HepG2 (cell line): Measurements from ENCODE around the gene HCFC1R1. TPM values are rescaled to one million over a fixed set of nuclear protein-coding genes. Genes with fewer than 3 reads are reported as not detected.

Experiments used
- HCFC1 ChIP-seq: fragments of 150-350 bp; IDR thresholded peaks from 2 replicates; pipeline ENCODE4 v1.6.1; 2014; ENCODE audit warnings: low read depth, low read length
- IRF2 ChIP-seq: IDR thresholded peaks from 2 replicates; pipeline ENCODE4 v1.6.1; 2018; ENCODE audit warnings: missing genetic modification reagents, missing compliant biosample characterization
- JUND ChIP-seq: sonication (generic); formaldehyde crosslinking; IDR thresholded peaks from 2 replicates; pipeline ENCODE4 v1.8.0; 2022; ENCODE audit warnings: mild to moderate bottlenecking, missing genetic modification reagents
- MIER3 ChIP-seq: IDR thresholded peaks from 2 replicates; pipeline ENCODE4 v1.6.1; 2016; ENCODE audit warnings: missing compliant biosample characterization, borderline replicate concordance
- SMC3 ChIP-seq: IDR thresholded peaks from 2 replicates; pipeline ENCODE4 v1.6.1; 2011; ENCODE audit warnings: low read length, improper control_type of control experiment
- ZBTB42 ChIP-seq: sonication (generic); formaldehyde crosslinking; IDR thresholded peaks from 2 replicates; pipeline ENCODE4 v1.5.0; 2020; ENCODE audit warnings: mild to moderate bottlenecking, missing genetic modification reagents
- ZNF460 ChIP-seq: sonication (generic); formaldehyde crosslinking; IDR thresholded peaks from 2 replicates; pipeline ENCODE4 v1.5.1; 2020; ENCODE audit warnings: missing genetic modification reagents, mild to moderate bottlenecking, borderline replicate concordance
- ZNF468 ChIP-seq: sonication (generic); formaldehyde crosslinking; IDR thresholded peaks from 2 replicates; pipeline ENCODE4 v1.8.0; 2022; ENCODE audit warnings: mild to moderate bottlenecking, moderate library complexity, missing genetic modification reagents
- ZNF619 ChIP-seq: sonication (generic); formaldehyde crosslinking; IDR thresholded peaks from 2 replicates; pipeline ENCODE4 v1.4.0; 2020; ENCODE audit warnings: mild to moderate bottlenecking, missing genetic modification reagents
- polyA plus RNA-seq, 8 experiments: library from polyadenylated mRNA; depleted of rRNA in 3 of 8; stranded (reverse) in 7 of 8; unstranded in 1 of 8; fragments of >200 nt; fragmentation: Illumina TruSeq in 4 of 8; extraction: Trizol in 4 of 8; gene quantifications; 2 replicates each; pipeline versions ENCODE4 v1.2.1 to v1.2.3, GENCODE V29; 2011 to 2016; ENCODE audit warnings: low read depth in 4 of 8, missing spikeins in 1 of 8, mixed read lengths in 1 of 8; ENCODE audit not compliant: insufficient read depth in 1 of 8
- total RNA-seq, 5 experiments: library from RNA; depleted of rRNA; stranded (reverse); fragments of >200 nt; fragmentation: Illumina TruSeq; extraction: Trizol; gene quantifications; 2 replicates each; pipeline ENCODE4 v1.2.3, GENCODE V29; 2016; ENCODE audit warnings: low read depth in 1 of 5
- TF ChIP-seq, protein P1 (sequence below): sonication (generic); formaldehyde crosslinking; IDR thresholded peaks from 2 replicates; pipeline ENCODE4 v1.4.0; 2020; ENCODE audit warnings: missing genetic modification reagents, mild to moderate bottlenecking, borderline replicate concordance
- TF ChIP-seq, protein P2 (sequence below): sonication (generic); formaldehyde crosslinking; IDR thresholded peaks from 2 replicates; pipeline ENCODE4 v1.4.0; 2020; ENCODE audit warnings: missing genetic modification reagents, mild to moderate bottlenecking, borderline replicate concordance
- TF ChIP-seq, protein P3 (sequence below): sonication (generic); formaldehyde crosslinking; IDR thresholded peaks from 2 replicates; pipeline ENCODE4 v1.4.0; 2020; ENCODE audit warnings: missing genetic modification reagents
- TF ChIP-seq, protein P4 (sequence below): sonication (generic); formaldehyde crosslinking; IDR thresholded peaks from 2 replicates; pipeline ENCODE4 v1.4.0; 2020; ENCODE audit warnings: missing genetic modification reagents
- TF ChIP-seq, protein P5 (sequence below): sonication (generic); formaldehyde crosslinking; IDR thresholded peaks from 2 replicates; pipeline ENCODE4 v1.4.0; 2020; ENCODE audit warnings: low read depth, mild to moderate bottlenecking, missing genetic modification reagents

HCFC1R1 gene
- total and polyA plus RNA-seq, 2 of the 13 experiments (the other 11 are each of a cell fraction or from before 2014, with no cell fraction given): 13.8 to 16.1 TPM

DNA sequence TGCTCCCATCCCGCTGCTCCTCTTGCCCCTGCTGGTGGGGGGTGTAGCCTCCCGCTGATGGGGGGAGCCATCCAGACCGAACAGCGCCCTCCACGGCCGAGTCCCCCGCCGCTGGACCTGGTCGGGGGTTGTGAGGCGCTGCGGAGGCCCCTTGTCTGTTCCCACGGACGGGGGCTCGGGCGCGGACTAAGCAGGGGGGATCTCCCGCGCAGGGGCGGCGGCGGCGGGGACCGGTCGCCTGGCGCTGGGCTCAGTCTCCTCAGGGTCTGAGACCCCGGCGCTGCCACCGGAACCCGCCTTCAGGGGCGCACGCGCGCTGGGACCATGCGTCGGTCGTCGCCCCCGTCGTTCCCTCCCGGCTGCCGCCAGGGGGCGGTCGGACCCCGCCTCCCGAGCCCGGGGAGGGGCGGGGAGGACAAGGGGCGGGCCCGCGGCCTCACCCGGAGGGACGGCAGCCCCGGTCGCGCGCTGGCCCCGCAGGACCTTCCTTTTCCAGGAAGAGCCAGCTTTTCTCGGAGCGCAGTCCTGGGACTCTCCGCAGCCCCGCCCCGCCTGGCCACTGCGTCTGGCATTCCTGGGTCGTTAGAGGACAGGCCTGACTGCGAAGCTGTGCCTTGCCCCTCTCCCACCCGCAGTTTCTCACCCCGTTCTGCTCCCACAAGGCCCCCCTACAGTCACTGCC, 35.4 kb upstream of the HCFC1R1 start (continued):
- TF ChIP-seq ZNF468 (CRISPR knock-in tag) (0 out of 2 replicates have a peak, but pooled peaks have one; percentile 54), ZNF460 (CRISPR knock-in tag) (no peak), ZBTB42 (CRISPR knock-in tag) (no peak), IRF2 (CRISPR knock-in tag) (peak; percentile 42; the same call in 1 of the 2 replicates), SMC3 (peak; percentile 26; the same call in 1 of the 2 replicates), HCFC1 (no peak), MIER3 (CRISPR knock-in tag) (no peak), ZNF619 (CRISPR knock-in tag) (0 out of 2 replicates have a peak, but pooled peaks have one; percentile 35), JUND (peak; percentile 27; the same call in 1 of the 2 replicates)
- TF ChIP-seq, protein P1, sequence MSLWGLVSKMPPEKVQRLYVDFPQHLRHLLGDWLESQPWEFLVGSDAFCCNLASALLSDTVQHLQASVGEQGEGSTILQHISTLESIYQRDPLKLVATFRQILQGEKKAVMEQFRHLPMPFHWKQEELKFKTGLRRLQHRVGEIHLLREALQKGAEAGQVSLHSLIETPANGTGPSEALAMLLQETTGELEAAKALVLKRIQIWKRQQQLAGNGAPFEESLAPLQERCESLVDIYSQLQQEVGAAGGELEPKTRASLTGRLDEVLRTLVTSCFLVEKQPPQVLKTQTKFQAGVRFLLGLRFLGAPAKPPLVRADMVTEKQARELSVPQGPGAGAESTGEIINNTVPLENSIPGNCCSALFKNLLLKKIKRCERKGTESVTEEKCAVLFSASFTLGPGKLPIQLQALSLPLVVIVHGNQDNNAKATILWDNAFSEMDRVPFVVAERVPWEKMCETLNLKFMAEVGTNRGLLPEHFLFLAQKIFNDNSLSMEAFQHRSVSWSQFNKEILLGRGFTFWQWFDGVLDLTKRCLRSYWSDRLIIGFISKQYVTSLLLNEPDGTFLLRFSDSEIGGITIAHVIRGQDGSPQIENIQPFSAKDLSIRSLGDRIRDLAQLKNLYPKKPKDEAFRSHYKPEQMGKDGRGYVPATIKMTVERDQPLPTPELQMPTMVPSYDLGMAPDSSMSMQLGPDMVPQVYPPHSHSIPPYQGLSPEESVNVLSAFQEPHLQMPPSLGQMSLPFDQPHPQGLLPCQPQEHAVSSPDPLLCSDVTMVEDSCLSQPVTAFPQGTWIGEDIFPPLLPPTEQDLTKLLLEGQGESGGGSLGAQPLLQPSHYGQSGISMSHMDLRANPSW (CRISPR knock-in tag): no peak
- TF ChIP-seq, protein P2, sequence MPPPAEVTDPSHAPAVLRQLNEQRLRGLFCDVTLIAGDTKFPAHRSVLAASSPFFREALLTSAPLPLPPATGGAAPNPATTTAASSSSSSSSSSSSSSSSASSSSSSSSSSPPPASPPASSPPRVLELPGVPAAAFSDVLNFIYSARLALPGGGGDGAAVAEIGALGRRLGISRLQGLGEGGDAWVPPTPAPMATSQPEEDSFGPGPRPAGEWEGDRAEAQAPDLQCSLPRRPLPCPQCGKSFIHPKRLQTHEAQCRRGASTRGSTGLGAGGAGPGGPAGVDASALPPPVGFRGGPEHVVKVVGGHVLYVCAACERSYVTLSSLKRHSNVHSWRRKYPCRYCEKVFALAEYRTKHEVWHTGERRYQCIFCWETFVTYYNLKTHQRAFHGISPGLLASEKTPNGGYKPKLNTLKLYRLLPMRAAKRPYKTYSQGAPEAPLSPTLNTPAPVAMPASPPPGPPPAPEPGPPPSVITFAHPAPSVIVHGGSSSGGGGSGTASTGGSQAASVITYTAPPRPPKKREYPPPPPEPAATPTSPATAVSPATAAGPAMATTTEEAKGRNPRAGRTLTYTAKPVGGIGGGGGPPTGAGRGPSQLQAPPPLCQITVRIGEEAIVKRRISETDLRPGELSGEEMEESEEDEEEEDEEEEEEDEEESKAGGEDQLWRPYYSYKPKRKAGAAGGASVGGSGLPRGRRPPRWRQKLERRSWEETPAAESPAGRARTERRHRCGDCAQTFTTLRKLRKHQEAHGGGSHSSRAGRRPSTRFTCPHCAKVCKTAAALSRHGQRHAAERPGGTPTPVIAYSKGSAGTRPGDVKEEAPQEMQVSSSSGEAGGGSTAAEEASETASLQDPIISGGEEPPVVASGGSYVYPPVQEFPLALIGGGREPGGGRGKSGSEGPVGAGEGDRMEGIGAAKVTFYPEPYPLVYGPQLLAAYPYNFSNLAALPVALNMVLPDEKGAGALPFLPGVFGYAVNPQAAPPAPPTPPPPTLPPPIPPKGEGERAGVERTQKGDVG (CRISPR knock-in tag): 0 out of 2 replicates have a peak, but pooled peaks have one; percentile 50
- TF ChIP-seq, protein P3, sequence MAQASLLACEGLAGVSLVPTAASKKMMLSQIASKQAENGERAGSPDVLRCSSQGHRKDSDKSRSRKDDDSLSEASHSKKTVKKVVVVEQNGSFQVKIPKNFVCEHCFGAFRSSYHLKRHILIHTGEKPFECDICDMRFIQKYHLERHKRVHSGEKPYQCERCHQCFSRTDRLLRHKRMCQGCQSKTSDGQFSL (CRISPR knock-in tag): peak; percentile 99
- TF ChIP-seq, protein P4, sequence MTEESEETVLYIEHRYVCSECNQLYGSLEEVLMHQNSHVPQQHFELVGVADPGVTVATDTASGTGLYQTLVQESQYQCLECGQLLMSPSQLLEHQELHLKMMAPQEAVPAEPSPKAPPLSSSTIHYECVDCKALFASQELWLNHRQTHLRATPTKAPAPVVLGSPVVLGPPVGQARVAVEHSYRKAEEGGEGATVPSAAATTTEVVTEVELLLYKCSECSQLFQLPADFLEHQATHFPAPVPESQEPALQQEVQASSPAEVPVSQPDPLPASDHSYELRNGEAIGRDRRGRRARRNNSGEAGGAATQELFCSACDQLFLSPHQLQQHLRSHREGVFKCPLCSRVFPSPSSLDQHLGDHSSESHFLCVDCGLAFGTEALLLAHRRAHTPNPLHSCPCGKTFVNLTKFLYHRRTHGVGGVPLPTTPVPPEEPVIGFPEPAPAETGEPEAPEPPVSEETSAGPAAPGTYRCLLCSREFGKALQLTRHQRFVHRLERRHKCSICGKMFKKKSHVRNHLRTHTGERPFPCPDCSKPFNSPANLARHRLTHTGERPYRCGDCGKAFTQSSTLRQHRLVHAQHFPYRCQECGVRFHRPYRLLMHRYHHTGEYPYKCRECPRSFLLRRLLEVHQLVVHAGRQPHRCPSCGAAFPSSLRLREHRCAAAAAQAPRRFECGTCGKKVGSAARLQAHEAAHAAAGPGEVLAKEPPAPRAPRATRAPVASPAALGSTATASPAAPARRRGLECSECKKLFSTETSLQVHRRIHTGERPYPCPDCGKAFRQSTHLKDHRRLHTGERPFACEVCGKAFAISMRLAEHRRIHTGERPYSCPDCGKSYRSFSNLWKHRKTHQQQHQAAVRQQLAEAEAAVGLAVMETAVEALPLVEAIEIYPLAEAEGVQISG (CRISPR knock-in tag): peak; percentile 78
- TF ChIP-seq, protein P5, sequence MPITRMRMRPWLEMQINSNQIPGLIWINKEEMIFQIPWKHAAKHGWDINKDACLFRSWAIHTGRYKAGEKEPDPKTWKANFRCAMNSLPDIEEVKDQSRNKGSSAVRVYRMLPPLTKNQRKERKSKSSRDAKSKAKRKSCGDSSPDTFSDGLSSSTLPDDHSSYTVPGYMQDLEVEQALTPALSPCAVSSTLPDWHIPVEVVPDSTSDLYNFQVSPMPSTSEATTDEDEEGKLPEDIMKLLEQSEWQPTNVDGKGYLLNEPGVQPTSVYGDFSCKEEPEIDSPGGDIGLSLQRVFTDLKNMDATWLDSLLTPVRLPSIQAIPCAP: 0 out of 2 replicates have a peak, but pooled peaks have one; percentile 38
